NT2/D1 (cell line): ENCODE measurements around the gene LTBP2.

Source experiments
- SUZ12 ChIP-seq: IDR thresholded peaks from 2 replicates; pipeline ENCODE4 v1.6.1; 2011; ENCODE audit not compliant: insufficient read length, insufficient read depth; ENCODE audit errors: extremely low read depth
- YY1 ChIP-seq: IDR thresholded peaks from 2 replicates; pipeline ENCODE4 v1.6.1; 2011; ENCODE audit not compliant: insufficient read length, insufficient read depth
- ZNF274 ChIP-seq: IDR thresholded peaks from 2 replicates; pipeline ENCODE4 v1.6.1; 2011; ENCODE audit warnings: mild to moderate bottlenecking, low read depth, low read length

DNA sequence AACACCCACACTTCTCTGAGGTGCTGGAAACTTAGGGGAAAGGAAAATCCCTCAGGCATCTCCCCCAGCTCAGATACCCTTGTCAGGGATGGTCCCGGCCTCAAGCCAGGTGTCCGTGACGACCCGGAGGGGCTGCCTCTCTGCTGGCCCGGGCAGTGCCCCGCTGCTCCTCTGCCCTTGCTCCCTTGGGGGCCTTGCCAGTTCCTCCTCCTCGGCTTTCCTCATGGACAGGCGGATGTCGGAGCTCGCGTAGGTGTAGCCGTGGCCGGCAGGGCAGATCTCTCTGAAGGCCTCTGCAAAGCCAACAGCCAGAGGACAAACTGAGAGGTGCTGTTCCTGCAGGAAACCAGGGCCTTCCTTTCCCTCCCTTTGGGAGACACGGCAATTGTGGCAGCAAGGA lies 83.6 kb downstream of the LTBP2 start:
- TF ChIP-seq ZNF274, result no peak
- TF ChIP-seq YY1, result no peak
- no peak for TF ChIP-seq SUZ12
